ENCODE measurements around the gene ME1. TPM values are rescaled to one million over a fixed set of nuclear protein-coding genes. Genes with fewer than 3 reads are reported as not detected.

The ME1 gene
- total RNA-seq, 2 donors from 2014 or later, result not detected

Other genes starting within 250 kb of the ME1 start
- gene PGM3, start 237.8 kb downstream of the ME1 start, total RNA-seq, result 10 to 100 TPM; 24.4 to 25.0 TPM
- 1 to 10 TPM in 1 of 2 donors, under 1 TPM in 1; 0.77 to 2.3 TPM for gene RWDD2A, start 237.7 kb downstream of the ME1 start, total RNA-seq
- gene PRSS35, start 81.5 kb upstream of the ME1 start, total RNA-seq, result not detected

Measured in activated naive CD4-positive, alpha-beta T cell treated with anti-CD3 and anti-CD28 coated beads, Interleukin-2, amount 50 U/mL, for 72 hours (primary cell).